DMS79 (cell line): Measurements from ENCODE around the gene NECTIN3.

Source experiments
- DNase-seq: peaks from one replicate; lab custom pipeline; 2025; lab: John Stamatoyannopoulos, UW

The NECTIN3 gene

GRCh38 chr3:111071257-111072030, at the start of gene NECTIN3:
TSS of gene NECTIN3 (plus strand) at chr3:111071816. CDS start at chr3:111072018, 202 bp downstream.
- DNase-seq = peak; percentile 9

DNA sequence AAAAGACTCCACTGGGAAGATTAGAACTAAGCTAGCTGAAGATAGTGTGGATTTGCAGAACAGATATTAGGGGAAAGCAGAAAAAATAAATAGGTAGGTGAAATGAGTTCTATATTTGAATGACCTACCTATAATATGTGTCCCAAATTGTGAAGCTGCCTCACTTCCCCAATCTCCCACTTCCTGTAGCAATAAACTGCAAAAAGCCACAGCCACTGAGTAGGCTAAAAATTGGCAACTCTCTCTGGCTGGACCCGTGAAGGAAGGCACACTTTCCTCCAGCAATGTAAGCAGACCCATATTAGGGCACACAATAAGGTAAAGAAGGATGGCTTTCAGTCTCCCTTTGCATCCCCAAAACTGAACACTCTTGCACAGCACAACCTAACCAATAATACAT, 43.7 kb upstream of the NECTIN3 start:
- no peak for DNase-seq

DNA sequence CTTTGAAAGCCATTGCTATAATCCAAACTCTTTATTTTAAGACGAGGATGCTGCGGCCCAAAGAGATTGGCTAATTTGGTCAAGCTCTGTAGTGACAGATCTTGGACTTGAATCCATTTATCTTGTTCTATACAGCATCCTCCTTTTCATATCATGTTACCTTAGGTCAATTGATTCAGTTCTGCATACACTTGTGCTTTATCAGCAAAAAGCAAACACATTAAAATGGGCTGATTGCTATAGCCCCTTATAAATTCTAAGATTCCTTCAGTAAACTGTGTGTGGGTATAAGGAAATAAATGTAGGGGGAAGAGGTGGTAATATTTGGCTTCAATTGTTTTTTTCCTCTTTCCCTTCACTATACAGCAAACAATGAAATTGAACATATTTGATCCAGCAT, 40.1 kb upstream of the NECTIN3 start:
- DNase-seq = no peak

- no peak for DNase-seq
Observed at GRCh38 chr3:111032677-111033076, 38.9 kb upstream of the NECTIN3 start.

DNA sequence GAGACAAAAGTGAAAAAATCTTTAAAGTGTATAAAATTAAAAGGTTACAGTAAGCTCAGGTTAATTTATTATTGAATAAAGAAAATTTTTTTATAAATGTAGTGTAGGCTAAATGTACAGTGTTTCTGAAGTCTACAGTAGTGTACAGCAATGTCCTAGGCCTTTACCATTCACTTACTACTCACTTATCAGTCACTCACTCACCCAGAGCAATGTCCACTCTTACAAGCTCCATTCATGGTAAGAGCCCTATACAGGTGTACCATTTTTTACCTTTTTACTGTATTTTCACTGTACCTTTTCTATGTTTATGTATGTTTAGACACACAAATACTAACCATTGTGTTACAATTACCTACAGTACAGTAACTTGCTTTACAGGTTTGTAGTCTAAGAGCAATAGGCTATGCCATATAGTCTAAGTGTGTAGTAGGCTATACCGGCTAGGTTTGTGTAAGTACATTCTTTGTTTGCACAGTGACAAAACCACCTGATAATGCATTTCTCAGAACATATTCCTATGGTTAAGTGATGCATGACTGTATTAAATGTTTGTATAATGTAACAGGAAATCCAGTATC, 38.1 kb upstream of the NECTIN3 start:
- DNase-seq = no peak

DNA sequence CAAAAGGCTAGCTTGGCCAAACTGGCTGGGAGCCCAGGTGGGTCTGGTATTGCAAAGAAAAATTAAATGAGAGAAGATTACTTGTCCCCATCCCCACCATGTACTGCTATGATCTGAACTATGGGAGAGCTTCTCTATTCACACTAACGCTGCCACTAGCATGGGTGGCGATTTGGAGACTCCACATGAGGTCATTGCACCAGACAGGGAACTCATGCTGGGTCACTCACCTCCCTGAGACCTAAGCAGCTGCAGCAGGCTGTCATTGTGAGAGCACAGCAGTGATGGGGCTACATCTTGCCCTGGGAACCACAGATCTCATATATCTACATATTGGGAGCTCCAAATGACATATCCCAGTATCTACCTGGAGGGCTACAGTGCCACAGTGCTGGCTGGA, 36.3 kb upstream of the NECTIN3 start:
- DNase-seq = no peak

- no peak for DNase-seq
Observed at GRCh38 chr3:111035902-111036301, 35.7 kb upstream of the NECTIN3 start.

DNA sequence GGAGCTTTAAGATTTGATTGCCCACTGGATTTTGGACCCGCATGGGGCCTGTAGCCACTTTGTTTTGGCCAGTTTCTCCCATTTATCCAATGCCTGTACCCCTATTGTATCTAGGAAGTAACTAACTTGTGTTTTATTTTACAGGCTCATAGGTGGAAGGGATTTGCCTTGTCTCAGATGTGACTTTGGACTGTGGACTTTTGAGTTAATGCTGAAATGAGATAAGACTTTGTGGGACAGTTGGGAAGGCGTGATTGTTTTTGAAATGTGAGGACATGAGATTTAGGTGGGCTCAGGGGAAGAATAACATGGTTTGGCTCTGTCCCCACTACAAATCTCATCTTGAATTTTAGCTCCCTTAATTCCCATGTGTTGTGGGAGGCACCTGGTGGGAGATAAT, 30.7 kb upstream of the NECTIN3 start:
- no peak for DNase-seq

DNA sequence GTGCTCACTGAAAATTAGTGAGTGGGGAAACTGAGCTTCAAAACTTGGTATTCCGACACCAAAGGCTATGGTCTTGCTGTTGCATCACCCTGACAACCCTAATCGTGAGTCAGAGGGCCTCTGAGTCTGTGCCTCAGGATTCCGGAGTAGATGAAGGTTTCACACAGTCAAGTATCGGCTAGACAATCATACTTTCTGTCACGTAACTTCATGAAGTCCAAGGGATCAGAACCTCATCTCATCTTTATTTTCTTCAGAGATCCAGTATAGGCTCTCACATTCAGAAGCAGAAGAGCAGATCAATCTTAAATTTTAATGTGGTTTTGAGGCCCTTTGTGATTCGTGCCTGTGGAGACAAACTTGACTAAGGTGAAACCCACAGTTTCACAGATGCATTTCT, 26.1 kb upstream of the NECTIN3 start:
- DNase-seq = no peak

DNA sequence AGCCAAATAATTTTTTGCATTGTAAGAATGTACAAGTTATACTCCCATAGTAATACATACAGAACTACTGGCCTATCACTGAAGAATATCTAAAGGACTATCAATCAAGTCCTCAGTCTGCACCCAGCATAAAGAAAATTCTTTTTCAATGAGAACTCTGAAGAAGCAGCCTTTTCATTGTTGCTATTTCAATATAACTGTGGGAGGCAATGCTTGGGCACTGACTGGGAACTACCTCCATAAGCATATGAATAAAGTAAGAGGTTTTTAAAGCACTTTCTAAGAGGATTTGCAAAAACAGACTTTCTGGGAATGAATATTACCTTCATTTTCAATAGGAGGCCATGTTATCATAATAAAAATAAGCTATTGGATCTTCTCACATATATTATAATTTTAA, 24.6 kb upstream of the NECTIN3 start:
- no peak for DNase-seq

- no peak for DNase-seq
Observed at GRCh38 chr3:111047812-111048435, 23.7 kb upstream of the NECTIN3 start.

- no peak for DNase-seq
Observed at GRCh38 chr3:111051354-111051753, 20.3 kb upstream of the NECTIN3 start.

DNA sequence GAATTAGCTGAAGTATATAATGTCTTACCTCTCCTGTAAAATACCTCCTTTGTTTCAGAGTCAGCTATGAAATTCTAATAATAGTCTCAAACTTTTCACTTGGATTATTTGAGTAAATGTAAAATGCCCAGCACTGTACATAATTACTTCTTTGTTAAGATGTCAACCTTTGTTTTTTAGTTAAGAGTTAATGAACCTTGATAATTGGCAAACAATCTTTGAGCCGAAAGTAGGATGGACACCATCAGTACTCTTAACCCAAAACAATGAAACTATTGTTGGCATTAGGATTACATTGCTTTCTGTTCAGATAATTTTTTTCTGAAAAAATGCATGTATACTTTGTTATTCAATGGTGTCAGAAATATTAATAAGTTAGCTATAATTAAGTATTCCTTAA, 3.0 kb upstream of the NECTIN3 start:
- no peak for DNase-seq

DNA sequence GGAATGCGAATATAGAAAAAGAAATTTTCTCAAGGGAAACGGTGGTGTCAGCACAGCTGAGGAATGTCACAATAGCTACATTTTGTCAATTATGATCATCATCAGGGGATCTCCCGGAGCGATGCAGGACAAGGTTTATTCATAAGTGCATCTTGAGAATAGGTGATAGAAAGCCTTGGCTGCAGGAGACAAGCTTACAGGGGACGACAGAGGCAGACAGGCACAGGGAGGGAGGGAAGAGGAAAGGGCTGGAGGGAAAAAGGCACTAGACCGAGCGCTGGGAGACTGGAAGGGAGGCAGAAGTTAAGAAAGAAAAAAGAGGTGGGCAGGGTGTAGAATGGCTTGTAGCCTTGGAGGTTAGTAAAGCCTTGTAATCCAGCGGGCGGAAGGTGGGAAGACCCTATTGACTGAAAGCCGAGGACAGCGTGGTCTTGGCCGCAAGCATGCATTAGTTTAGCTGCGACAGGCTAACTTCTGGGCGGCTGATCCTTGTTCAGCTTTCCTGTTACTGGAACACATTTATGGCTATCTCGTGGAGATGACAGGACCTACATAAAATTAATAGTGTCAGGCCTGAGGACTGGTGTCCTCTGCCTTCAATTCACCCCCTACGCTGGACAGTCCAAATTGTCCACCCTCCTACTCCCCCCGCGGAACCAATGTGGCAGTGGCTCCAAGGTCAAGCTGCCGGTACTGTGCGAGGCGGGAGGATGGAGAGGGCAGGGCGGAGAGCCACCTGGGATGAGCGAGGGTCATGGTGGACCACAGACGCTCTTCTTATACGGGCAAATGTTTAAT, 1.4 kb upstream of the NECTIN3 start:
- no peak for DNase-seq

- DNase-seq = no peak
Observed at GRCh38 chr3:111070772-111071256, 802 bp upstream of the NECTIN3 start.

DNA sequence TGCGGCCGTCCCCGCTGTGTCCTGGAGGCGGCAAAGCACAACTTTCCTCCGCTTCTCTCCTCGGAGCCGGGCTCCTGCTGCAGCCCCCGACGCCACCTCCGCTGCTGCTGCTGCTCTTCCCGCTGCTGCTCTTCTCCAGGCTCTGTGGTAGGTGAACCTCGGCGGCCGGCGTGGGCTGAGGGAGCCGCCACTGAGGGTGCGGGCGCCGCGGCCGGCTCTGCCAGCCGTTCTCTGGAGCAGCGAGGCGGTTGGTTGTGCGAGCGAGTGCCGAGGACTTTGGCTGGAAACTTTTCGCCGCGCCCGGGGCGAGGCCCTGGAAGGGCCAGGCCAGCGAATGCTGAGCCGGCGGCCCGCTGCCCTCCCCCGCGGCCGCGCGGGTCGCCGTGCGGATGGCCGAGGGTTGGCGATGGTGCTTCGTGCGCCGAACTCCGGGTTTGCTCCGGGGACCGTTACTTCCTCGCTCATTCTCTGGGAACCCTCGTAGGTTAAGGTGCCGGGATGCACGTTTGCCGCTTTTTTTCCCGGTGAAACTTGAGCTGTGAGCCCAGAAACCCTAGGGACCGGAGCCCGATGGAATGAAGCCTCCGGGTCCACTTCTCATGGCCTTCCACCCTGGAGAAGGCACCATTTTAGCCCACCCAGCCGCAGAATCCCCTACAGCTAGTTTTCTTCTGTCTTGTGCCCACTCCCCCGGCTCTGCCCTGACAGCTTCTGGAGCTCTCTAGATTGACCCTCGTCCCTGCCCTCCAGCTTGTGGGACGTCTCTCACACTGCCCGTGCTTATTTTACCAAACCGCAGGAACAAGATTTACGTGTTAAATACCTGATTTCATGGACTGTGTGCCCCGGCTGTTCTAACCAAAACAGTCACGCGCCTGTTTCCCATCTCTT, 660 bp downstream of the NECTIN3 start:
- DNase-seq = no peak

DNA sequence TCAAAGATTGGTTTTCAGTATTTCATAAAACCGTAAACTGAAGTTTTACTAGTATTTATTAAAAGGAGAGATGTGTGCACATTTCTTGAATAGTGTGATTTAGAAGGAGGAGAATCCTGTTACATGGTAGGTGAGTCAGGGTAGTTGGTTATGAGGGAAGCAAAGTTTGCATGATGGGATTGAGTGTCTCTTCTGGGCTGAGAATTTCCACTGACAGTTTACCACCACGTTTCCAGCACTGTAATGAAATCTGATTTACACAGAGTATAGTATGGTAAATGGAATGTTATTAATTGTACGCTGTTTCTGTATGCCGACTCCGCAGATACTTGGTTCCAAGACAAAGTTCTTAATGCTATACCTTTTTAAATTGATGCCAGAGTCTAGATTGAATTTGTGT, 1.6 kb downstream of the NECTIN3 start:
- no peak for DNase-seq

DNA sequence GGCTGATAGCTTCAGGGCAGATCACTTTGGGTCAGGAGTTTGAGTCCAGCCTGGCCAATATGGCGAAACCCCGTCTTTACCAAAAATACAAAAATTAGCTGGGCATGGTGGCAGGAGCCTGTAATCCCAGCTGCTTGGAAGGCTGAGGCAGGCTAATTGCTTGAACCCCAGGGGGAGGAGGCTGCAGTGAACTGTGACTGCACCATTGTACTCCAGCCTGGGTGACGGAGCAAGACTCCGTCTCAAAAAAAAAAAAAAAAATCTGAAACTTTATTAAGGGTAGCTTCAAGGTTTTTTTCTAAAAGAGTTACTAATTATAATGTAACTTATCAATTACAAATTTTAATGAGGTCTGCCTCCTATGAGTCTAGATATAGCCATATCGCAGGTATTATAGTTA, 5.1 kb downstream of the NECTIN3 start:
- no peak for DNase-seq

DNA sequence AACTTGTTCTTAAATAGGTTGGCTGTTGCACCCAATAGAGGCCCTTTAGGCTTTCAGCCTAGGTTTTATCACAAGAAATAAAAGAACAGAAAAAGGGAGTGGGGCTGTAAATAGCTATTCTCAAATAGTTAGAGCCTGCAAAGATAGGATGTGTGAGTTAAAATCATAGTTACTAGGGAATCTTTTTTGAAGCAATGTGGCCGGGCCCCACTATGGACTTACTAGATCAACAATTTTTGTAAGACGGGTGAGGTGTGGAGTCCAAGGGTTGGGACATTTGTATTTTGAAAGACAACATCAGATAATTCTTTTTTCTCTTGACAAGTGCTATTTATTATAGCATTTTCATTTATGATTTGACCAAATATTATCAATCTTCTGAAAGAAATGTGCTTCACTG, 5.8 kb downstream of the NECTIN3 start:
- DNase-seq = no peak

- DNase-seq = no peak
Observed at GRCh38 chr3:111080413-111080812, 8.8 kb downstream of the NECTIN3 start.

- DNase-seq = no peak
Observed at GRCh38 chr3:111081008-111081545, 9.5 kb downstream of the NECTIN3 start.
